Measurements from ENCODE around the gene RAP1A. TPM values are rescaled to one million over a fixed set of nuclear protein-coding genes. Genes with fewer than 3 reads are reported as not detected.
A peak's percentile ranks its signal among the peaks of the same experiment; 100 is the strongest.

RAP1A gene
- polyA plus RNA-seq, 3 donors = 41.2 to 79.1 (median 75.3) TPM

GRCh38 chr1:111621050-111621449, 1.5 kb downstream of the RAP1A start:
- WGBS (ENCODE audit: insufficient coverage) = 40% methylated on average over 2 of the region's 4 CpGs
- H3K4me1 ChIP-seq (ENCODE audit: control insufficient read depth in 1 of 2, insufficient read depth in 2 of 2, low read length in 2 of 2) = peaks cover 49 to 68% of the 10 kb centered on the region in 2 donors
- peak overlapping the region; percentile 90 for H3K4me2 ChIP-seq (replicated peaks; ENCODE audit: extremely low read depth, low read length, poor library complexity, severe bottlenecking)
- H3K36me3 Mint-ChIP-seq = peaks cover 10 to 21% of the 10 kb centered on the region in 2 donors
- peaks cover 55% of the 10 kb centered on the region for H4K20me1 ChIP-seq (ENCODE audit: insufficient read depth, low read length)
- H3K9ac ChIP-seq (ENCODE audit: insufficient read depth, low read length, poor library complexity, severe bottlenecking) = peak overlapping the region; percentile 92
- peak overlapping the region; percentile 93 to 98 (median 97) for H3K27ac Mint-ChIP-seq
- H3K27me3 Mint-ChIP-seq (ENCODE audit: low read depth in 3 of 3) = no peaks in the 10 kb centered on the region
- intact Hi-C loops (cut with micrococcal nuclease) = no loop called here
- TF ChIP-seq CTCF (IDR thresholded peaks at IDR 0.05) = no peak
- no peaks in the 10 kb centered on the region for H3K36me3 ChIP-seq (replicated peaks in 1 of 2; ENCODE audit: control insufficient read depth in 1 of 2, insufficient read depth in 2 of 2, low read length in 2 of 2)
- DNase-seq = no peak
- H3K9me3 ChIP-seq (replicated peaks in 1 of 2; ENCODE audit: control insufficient read depth in 1 of 2, insufficient read depth in 1 of 2, low read length in 2 of 2) = no peaks in the 10 kb centered on the region
- H2AFZ ChIP-seq (ENCODE audit: insufficient read depth, low read depth, low read length, poor library complexity, severe bottlenecking) = no peak overlapping the region
- no peaks in the 10 kb centered on the region for H3K9me3 Mint-ChIP-seq
- H3K4me3 ChIP-seq (replicated peaks in 1 of 3; ENCODE audit: low read depth in 2 of 3, low read length in 3 of 3) = peak overlapping the region; percentile 65 to 89 (median 79)
- peaks cover 67% of the 10 kb centered on the region for H3K79me2 ChIP-seq (ENCODE audit: insufficient read depth, low read length)
- H3K27ac ChIP-seq (ENCODE audit: low read depth in 1 of 2, low read length in 2 of 2) = peak overlapping the region; percentile 86 to 89
- H3K27me3 ChIP-seq (ENCODE audit: control insufficient read depth in 2 of 2, insufficient read depth in 2 of 2, low read length in 2 of 2) = no peaks in the 10 kb centered on the region
- peaks cover 72% of the 10 kb centered on the region for H3K4me1 Mint-ChIP-seq
- peak overlapping the region; percentile 79 to 96 for H3K4me3 Mint-ChIP-seq

- Mint-ChIP-seq H3K4me3 (peak overlapping the region; percentile 9 to 42), H3K27ac (peak overlapping the region; percentile 31 to 97 (median 68)), H3K27me3 (ENCODE audit: low read depth in 3 of 3) (no peaks in the 10 kb centered on the region), H3K9me3 (no peaks in the 10 kb centered on the region), H3K36me3 (peaks cover 10 to 21% of the 10 kb centered on the region in 2 donors), H3K4me1 (peaks cover 68% of the 10 kb centered on the region)
- peaks cover 78% of the 10 kb centered on the region for H3K79me2 ChIP-seq (ENCODE audit: insufficient read depth, low read length)
- intact Hi-C loops (cut with micrococcal nuclease) = no loop called here
- peak overlapping the region; percentile 90 for H3K4me2 ChIP-seq (replicated peaks; ENCODE audit: extremely low read depth, low read length, poor library complexity, severe bottlenecking)
- peak overlapping the region in 1 of 3 experiments; percentile 79 for H3K4me3 ChIP-seq (replicated peaks in 1 of 3; ENCODE audit: low read depth in 2 of 3, low read length in 3 of 3)
- H3K36me3 ChIP-seq (replicated peaks in 1 of 2; ENCODE audit: control insufficient read depth in 1 of 2, insufficient read depth in 2 of 2, low read length in 2 of 2) = no peaks in the 10 kb centered on the region
- peak overlapping the region in 1 of 2 donors; percentile 86 for H3K27ac ChIP-seq (ENCODE audit: low read depth in 1 of 2, low read length in 2 of 2)
- H2AFZ ChIP-seq (ENCODE audit: insufficient read depth, low read depth, low read length, poor library complexity, severe bottlenecking) = no peak overlapping the region
- H4K20me1 ChIP-seq (ENCODE audit: insufficient read depth, low read length) = peaks cover 66% of the 10 kb centered on the region
- TF ChIP-seq CTCF (IDR thresholded peaks at IDR 0.05) = no peak
- no peaks in the 10 kb centered on the region for H3K9me3 ChIP-seq (replicated peaks in 1 of 2; ENCODE audit: control insufficient read depth in 1 of 2, insufficient read depth in 1 of 2, low read length in 2 of 2)
- no peak overlapping the region for H3K9ac ChIP-seq (ENCODE audit: insufficient read depth, low read length, poor library complexity, severe bottlenecking)
- peaks cover 38 to 65% of the 10 kb centered on the region in 2 donors for H3K4me1 ChIP-seq (ENCODE audit: control insufficient read depth in 1 of 2, insufficient read depth in 2 of 2, low read length in 2 of 2)
- no peak for DNase-seq
- H3K27me3 ChIP-seq (ENCODE audit: control insufficient read depth in 2 of 2, insufficient read depth in 2 of 2, low read length in 2 of 2) = no peaks in the 10 kb centered on the region
Observed at GRCh38 chr1:111622166-111622565, 2.6 kb downstream of the RAP1A start.

All from CD14-positive monocyte (primary cell).